Activated naive CD4-positive, alpha-beta T cell treated with anti-CD3 and anti-CD28 coated beads, Interleukin-2, amount 50 U/mL, for 72 hours (primary cell): ENCODE results near the gene FGF11. TPM values are rescaled to one million over a fixed set of nuclear protein-coding genes. Genes with fewer than 3 reads are reported as not detected.

Experiments
- ATAC-seq, 2 donors: fragments of 150-1000 bp; cut with Tn5 transposase; 2 replicates each; pipeline ENCODE4 v1.10.0; 2021; ENCODE audit warnings: mild to moderate bottlenecking in 2 of 2, moderate library complexity in 2 of 2
- DNase-seq, 2 donors: peaks; one replicate each; pipeline ENCODE4 v3.0.0; 2021 to 2022; ENCODE audit warnings: low spot score in 2 of 2
- H3K27ac Mint-ChIP-seq, 2 donors: one replicate each; pipeline ENCODE4 v1.8.0; 2022; ENCODE audit warnings: mild to moderate bottlenecking in 2 of 2, mixed read lengths in 2 of 2
- H3K36me3 Mint-ChIP-seq, 2 donors: one replicate each; pipeline ENCODE4 v1.8.0; 2022; ENCODE audit warnings: mixed read lengths in 2 of 2
- H3K9me3 Mint-ChIP-seq, 2 donors: one replicate each; pipeline ENCODE4 v1.8.0; 2022; ENCODE audit warnings: mixed read lengths in 2 of 2
- total RNA-seq, 2 donors: library from RNA; stranded (reverse); gene quantifications; one replicate each; pipeline ENCODE4 v1.2.3, GENCODE V29; 2022

Gene FGF11
- total RNA-seq, 2 donors from 2014 or later: 2.6 to 35.5 TPM

- peaks cover 8 to 25% of the 10 kb centered on the region in 2 donors for H3K36me3 Mint-ChIP-seq
- DNase-seq: no peak
- H3K27ac Mint-ChIP-seq: peak overlapping the region in 1 of 2 donors; percentile 57
- no peaks in the 10 kb centered on the region for H3K9me3 Mint-ChIP-seq
- no peak for ATAC-seq
These were observed 454 bp upstream of the FGF11 start for GRCh38 chr17:7438656-7439460.

GRCh38 chr17:7440113-7440833 lies 961 bp downstream of the FGF11 start:
- DNase-seq (peak in 1 of 2 donors; percentile 54), ATAC-seq (no peak)
- H3K36me3 Mint-ChIP-seq: peaks cover 8 to 27% of the 10 kb centered on the region in 2 donors
- H3K27ac Mint-ChIP-seq: peak overlapping the region in 1 of 2 donors; percentile 68
- H3K9me3 Mint-ChIP-seq: no peaks in the 10 kb centered on the region

GRCh38 chr17:7440834-7441195 lies 1.5 kb downstream of the FGF11 start:
- no peaks in the 10 kb centered on the region for H3K9me3 Mint-ChIP-seq
- H3K36me3 Mint-ChIP-seq: peaks cover 8 to 27% of the 10 kb centered on the region in 2 donors
- H3K27ac Mint-ChIP-seq: no peak overlapping the region
- DNase-seq: no peak
- no peak for ATAC-seq

- DNase-seq (no peak), ATAC-seq (no peak)
- no peak overlapping the region for H3K27ac Mint-ChIP-seq
- no peaks in the 10 kb centered on the region for H3K9me3 Mint-ChIP-seq
- H3K36me3 Mint-ChIP-seq: peaks cover 8 to 27% of the 10 kb centered on the region in 2 donors
These were observed 2.0 kb downstream of the FGF11 start for GRCh38 chr17:7441266-7441665.

- ATAC-seq (no peak), DNase-seq (no peak)
- Mint-ChIP-seq H3K9me3 (no peaks in the 10 kb centered on the region), H3K27ac (no peak overlapping the region), H3K36me3 (peaks cover 8 to 27% of the 10 kb centered on the region in 2 donors)
These were observed 2.8 kb downstream of the FGF11 start for GRCh38 chr17:7442142-7442541.

- DNase-seq: no peak
- no peak for ATAC-seq
- no peak overlapping the region for H3K27ac Mint-ChIP-seq
- no peaks in the 10 kb centered on the region for H3K9me3 Mint-ChIP-seq
- H3K36me3 Mint-ChIP-seq: peaks cover 3 to 16% of the 10 kb centered on the region in 2 donors
These were observed 4.5 kb downstream of the FGF11 start for GRCh38 chr17:7443499-7444485.

GRCh38 chr17:7444682-7445618 lies 5.6 kb downstream of the FGF11 start, which contains the start of gene CHRNB1:
Gene CHRNB1 (plus strand): TSS chr17:7445061. CDS start chr17:7445128, 67 bp downstream.
- H3K36me3 Mint-ChIP-seq: peaks cover 0 to 10% of the 10 kb centered on the region in 2 donors
- H3K9me3 Mint-ChIP-seq: no peaks in the 10 kb centered on the region
- no peak for DNase-seq
- peak; percentile 25 to 62 for ATAC-seq
- H3K27ac Mint-ChIP-seq: no peak within 1 kb of the TSS

GRCh38 chr17:7445619-7445968 lies 6.3 kb downstream of the FGF11 start:
- H3K9me3 Mint-ChIP-seq: no peaks in the 10 kb centered on the region
- no peak overlapping the region for H3K27ac Mint-ChIP-seq
- peaks cover 0 to 10% of the 10 kb centered on the region in 2 donors for H3K36me3 Mint-ChIP-seq
- DNase-seq (peak in 1 of 2 donors; percentile 32), ATAC-seq (peak; percentile 52 to 80)

GRCh38 chr17:7448461-7448860 lies 9.1 kb downstream of the FGF11 start:
- ATAC-seq (no peak), DNase-seq (no peak)
- Mint-ChIP-seq H3K36me3 (peaks cover 0 to 6% of the 10 kb centered on the region in 2 donors), H3K27ac (no peak overlapping the region), H3K9me3 (no peaks in the 10 kb centered on the region)

- Mint-ChIP-seq H3K9me3 (no peaks in the 10 kb centered on the region), H3K36me3 (no peaks in the 10 kb centered on the region), H3K27ac (peak overlapping the region in 1 of 2 donors; percentile 29)
- DNase-seq: no peak
- ATAC-seq: no peak
These were observed 20.7 kb downstream of the FGF11 start for GRCh38 chr17:7459961-7460545.

GRCh38 chr17:7460850-7461660 lies 21.7 kb downstream of the FGF11 start:
- no peak for DNase-seq
- H3K9me3 Mint-ChIP-seq: no peaks in the 10 kb centered on the region
- H3K36me3 Mint-ChIP-seq: no peaks in the 10 kb centered on the region
- ATAC-seq: no peak
- H3K27ac Mint-ChIP-seq: peak overlapping the region; percentile 29 to 95

GRCh38 chr17:7462474-7463371 lies 23.4 kb downstream of the FGF11 start:
- H3K9me3 Mint-ChIP-seq: no peaks in the 10 kb centered on the region
- DNase-seq (no peak), ATAC-seq (no peak)
- no peak overlapping the region for H3K27ac Mint-ChIP-seq
- H3K36me3 Mint-ChIP-seq: no peaks in the 10 kb centered on the region

- H3K36me3 Mint-ChIP-seq: no peaks in the 10 kb centered on the region
- no peaks in the 10 kb centered on the region for H3K9me3 Mint-ChIP-seq
- no peak overlapping the region for H3K27ac Mint-ChIP-seq
- ATAC-seq: no peak
- no peak for DNase-seq
These were observed 24.1 kb downstream of the FGF11 start for GRCh38 chr17:7463372-7463846.

- Mint-ChIP-seq H3K36me3 (no peaks in the 10 kb centered on the region), H3K9me3 (no peaks in the 10 kb centered on the region), H3K27ac (peak overlapping the region in 1 of 2 donors; percentile 87)
- DNase-seq (no peak), ATAC-seq (no peak)
These were observed 24.8 kb downstream of the FGF11 start for GRCh38 chr17:7464081-7464480.
